Measurements from ENCODE around the gene ATP2A3.
"Not testable (repeated sequence)": the region's sequence is repeated elsewhere in the genome, so short reads cannot be mapped to it uniquely, and the experiment has no call there.

Gene ATP2A3

GRCh38 chr17:4001048-4001590, 36.9 kb upstream of the ATP2A3 start:
- no peaks in the 10 kb centered on the region for H3K9me3 Mint-ChIP-seq
- no peak overlapping the region for H3K27ac Mint-ChIP-seq
- peaks cover 6% of the 10 kb centered on the region for H3K4me1 Mint-ChIP-seq (ENCODE audit: low read depth)
- H3K4me3 Mint-ChIP-seq: no peak overlapping the region
- no peak for DNase-seq
- no peaks in the 10 kb centered on the region for H3K27me3 Mint-ChIP-seq
- peaks cover 12% of the 10 kb centered on the region for H3K36me3 Mint-ChIP-seq (ENCODE audit: low read depth)

DNA sequence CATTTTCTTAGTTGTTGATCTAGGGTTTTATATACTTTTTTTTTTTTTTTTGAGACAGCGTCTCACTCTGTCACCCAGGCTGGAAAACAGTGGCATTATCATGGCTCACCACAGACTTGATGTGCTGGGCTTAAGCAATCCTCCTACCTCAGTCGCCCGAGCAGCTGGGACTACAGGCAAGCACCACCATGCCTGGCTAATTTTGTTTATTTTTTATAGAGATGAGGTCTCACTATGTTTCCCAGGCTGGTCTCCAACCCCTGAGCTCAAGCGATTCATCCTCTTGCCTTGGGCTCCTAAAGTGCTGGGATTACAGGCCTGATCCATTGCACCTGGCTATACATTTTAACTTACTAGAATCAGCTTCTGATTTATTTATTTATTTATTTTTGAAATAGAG, 34.2 kb upstream of the ATP2A3 start:
- H3K27ac Mint-ChIP-seq: no peak overlapping the region
- H3K4me3 Mint-ChIP-seq: no peak overlapping the region
- no peaks in the 10 kb centered on the region for H3K4me1 Mint-ChIP-seq (ENCODE audit: low read depth)
- no peaks in the 10 kb centered on the region for H3K36me3 Mint-ChIP-seq (ENCODE audit: low read depth)
- peaks cover 6% of the 10 kb centered on the region for H3K9me3 Mint-ChIP-seq
- H3K27me3 Mint-ChIP-seq: peaks cover 4% of the 10 kb centered on the region
- DNase-seq: no peak

DNA sequence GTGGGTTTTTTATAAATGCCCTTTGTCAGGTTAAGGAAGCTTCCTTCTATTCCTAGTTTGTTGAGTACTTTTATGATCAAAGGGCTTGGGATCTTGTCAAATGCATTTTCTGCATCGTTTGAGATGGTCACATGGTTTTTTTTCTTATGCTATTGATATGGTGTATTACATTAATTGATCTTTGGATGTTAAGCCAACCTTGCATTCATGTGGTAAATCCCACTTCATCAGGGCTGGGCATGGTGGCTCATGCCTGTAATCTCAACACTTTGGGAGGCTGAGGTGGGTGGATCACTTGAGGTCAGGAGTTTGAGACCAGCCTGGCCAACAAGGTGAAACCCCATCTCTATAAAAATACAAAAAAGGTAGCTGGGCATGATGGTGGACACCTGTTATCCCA, 30.8 kb upstream of the ATP2A3 start:
- no peak overlapping the region for H3K4me3 Mint-ChIP-seq
- no peak for DNase-seq
- no peaks in the 10 kb centered on the region for H3K36me3 Mint-ChIP-seq (ENCODE audit: low read depth)
- H3K27ac Mint-ChIP-seq: no peak overlapping the region
- peaks cover 6% of the 10 kb centered on the region for H3K9me3 Mint-ChIP-seq
- no peaks in the 10 kb centered on the region for H3K4me1 Mint-ChIP-seq (ENCODE audit: low read depth)
- H3K27me3 Mint-ChIP-seq: peaks cover 4% of the 10 kb centered on the region

DNA sequence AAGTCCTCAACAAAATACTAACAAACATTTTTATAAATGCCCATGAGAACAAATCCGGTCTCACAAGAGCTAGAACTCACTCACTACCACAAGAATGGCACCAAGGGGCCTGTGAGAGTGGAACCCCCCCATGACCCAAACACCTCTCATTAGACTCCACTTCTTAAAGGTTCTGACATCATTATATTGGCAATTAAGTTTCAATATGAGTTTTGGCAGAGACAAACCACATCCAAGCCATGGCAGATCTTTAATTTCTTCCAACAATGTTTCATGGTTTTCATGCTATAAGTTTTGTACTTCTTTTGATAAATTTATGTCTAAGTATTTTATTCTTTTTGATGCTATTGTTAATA, 30.0 kb upstream of the ATP2A3 start:
- DNase-seq: no peak
- no peak overlapping the region for H3K27ac Mint-ChIP-seq
- no peak overlapping the region for H3K4me3 Mint-ChIP-seq
- no peaks in the 10 kb centered on the region for H3K4me1 Mint-ChIP-seq (ENCODE audit: low read depth)
- peaks cover 6% of the 10 kb centered on the region for H3K9me3 Mint-ChIP-seq
- no peaks in the 10 kb centered on the region for H3K36me3 Mint-ChIP-seq (ENCODE audit: low read depth)
- peaks cover 4% of the 10 kb centered on the region for H3K27me3 Mint-ChIP-seq

DNA sequence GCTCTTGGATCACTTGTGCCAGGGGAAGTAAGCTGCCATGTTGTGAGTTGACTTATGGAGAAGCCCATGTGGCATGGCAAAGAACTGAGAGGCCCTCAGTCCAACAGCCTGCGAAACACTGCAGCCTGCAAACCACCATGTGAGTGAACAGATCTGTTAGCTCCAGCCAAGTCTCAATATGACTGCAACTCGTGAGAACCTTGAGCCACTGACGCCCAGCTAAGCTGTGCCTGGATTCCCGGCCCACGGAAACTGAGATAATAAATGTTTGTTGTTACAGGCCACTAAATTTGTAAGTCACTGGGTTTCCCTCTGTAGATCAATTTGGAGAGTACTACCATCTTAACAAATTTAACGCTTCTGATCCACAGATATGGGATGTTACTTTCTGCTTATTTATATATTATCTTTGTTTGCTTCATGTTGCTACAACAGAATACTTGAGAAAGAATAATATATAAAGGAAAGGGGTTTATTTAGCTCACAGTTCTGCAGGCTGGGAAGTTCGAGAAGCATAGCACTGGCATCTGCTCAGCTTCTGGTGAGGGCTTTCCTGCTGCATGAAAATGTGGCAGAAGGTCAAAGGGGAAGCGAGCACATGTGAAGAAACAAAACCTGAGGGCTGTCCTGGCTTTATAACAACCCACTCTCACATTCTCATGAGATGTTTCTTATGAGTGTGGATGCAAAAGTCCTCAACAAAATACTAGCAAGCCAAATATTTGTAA, 29.4 kb upstream of the ATP2A3 start:
- DNase-seq: no peak
- no peak overlapping the region for H3K27ac Mint-ChIP-seq
- no peaks in the 10 kb centered on the region for H3K4me1 Mint-ChIP-seq (ENCODE audit: low read depth)
- H3K4me3 Mint-ChIP-seq: no peak overlapping the region
- H3K27me3 Mint-ChIP-seq: peaks cover 4% of the 10 kb centered on the region
- no peaks in the 10 kb centered on the region for H3K36me3 Mint-ChIP-seq (ENCODE audit: low read depth)
- H3K9me3 Mint-ChIP-seq: peaks cover 6% of the 10 kb centered on the region

DNA sequence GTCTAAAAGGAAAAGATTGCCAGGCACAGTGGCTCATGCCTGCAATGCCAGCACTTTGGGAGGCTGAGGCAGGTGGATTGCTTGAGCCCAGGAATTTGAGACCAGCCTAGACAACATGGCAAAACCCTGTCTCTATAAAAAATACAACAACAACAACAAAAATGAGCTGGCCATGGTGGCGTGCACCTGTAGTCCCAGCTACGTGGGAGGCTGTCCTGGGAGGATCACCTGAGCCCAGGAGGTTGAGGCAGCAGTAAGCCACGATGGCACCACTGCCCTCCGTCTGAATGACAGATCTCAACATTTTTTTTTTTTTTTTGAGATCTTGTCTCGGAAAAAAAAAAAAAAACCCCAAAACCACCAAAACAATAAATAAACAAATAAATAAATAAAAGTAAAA, 28.1 kb upstream of the ATP2A3 start:
- Mint-ChIP-seq H3K36me3 (ENCODE audit: low read depth) (no peaks in the 10 kb centered on the region), H3K27ac (no peak overlapping the region), H3K9me3 (peaks cover 6% of the 10 kb centered on the region), H3K4me3 (no peak overlapping the region), H3K27me3 (peaks cover 4% of the 10 kb centered on the region), H3K4me1 (ENCODE audit: low read depth) (no peaks in the 10 kb centered on the region)
- DNase-seq: no peak

GRCh38 chr17:3991699-3992098, 27.5 kb upstream of the ATP2A3 start:
- H3K27ac Mint-ChIP-seq: not testable (repeated sequence)

GRCh38 chr17:3990386-3991127, 26.3 kb upstream of the ATP2A3 start:
- H3K4me3 Mint-ChIP-seq: no peak overlapping the region
- no peaks in the 10 kb centered on the region for H3K4me1 Mint-ChIP-seq (ENCODE audit: low read depth)
- no peaks in the 10 kb centered on the region for H3K36me3 Mint-ChIP-seq (ENCODE audit: low read depth)
- no peak for DNase-seq
- peaks cover 4% of the 10 kb centered on the region for H3K27me3 Mint-ChIP-seq
- H3K27ac Mint-ChIP-seq: no peak overlapping the region
- peaks cover 6% of the 10 kb centered on the region for H3K9me3 Mint-ChIP-seq

More at GRCh38 chr17:3991699-3992098, 27.5 kb upstream of the ATP2A3 start:
- not testable (repeated sequence) for H3K27me3 Mint-ChIP-seq; H3K4me3 Mint-ChIP-seq; H3K9me3 Mint-ChIP-seq; H3K4me1 Mint-ChIP-seq (ENCODE audit: low read depth); DNase-seq; H3K36me3 Mint-ChIP-seq (ENCODE audit: low read depth)

DNA sequence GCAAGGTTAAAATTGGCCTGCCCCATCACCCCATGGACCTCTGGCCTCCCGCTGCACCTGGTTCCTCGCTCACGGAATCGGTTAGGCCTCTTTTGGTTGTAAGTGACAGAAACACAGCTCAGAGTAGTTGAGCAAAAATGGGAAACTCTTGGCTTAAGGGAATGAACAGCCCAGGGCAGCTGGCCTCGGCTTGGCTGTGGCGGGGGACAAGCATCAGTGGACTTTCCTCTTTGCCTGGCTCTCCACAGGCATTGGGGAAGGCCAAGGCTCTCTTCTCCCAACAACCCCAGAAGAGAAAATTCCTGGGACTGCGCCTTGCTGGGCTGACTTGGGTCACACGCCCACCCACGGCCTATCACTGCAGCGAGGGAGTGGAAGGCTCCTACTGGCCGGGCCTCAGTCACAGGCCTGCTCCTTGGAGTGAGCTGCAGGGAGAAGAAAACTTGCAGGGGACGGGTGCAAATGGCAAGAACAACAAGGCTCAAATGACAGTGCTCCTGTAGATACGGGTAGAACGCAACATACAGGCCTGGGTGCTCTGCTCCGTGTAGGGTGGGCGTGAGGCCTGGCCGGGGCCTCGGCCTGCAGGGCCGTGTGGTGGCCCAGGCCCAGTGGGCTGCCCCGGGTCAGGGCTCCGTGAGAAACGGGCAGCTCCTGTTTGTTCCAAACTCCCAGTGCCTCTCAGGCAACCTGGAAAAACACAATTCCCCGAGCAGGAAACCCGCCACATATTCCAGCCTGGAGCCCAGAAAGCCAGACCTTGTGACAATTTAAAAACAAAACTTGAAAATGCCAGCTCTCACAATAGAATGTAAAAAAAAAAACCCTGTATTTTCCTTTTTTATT, 25.0 kb upstream of the ATP2A3 start:
- Mint-ChIP-seq H3K36me3 (ENCODE audit: low read depth) (no peaks in the 10 kb centered on the region), H3K4me1 (ENCODE audit: low read depth) (no peaks in the 10 kb centered on the region), H3K27me3 (no peaks in the 10 kb centered on the region), H3K4me3 (no peak overlapping the region), H3K27ac (no peak overlapping the region), H3K9me3 (no peaks in the 10 kb centered on the region)
- DNase-seq: no peak

GRCh38 chr17:3988297-3989040, 24.2 kb upstream of the ATP2A3 start:
- Mint-ChIP-seq H3K4me3 (no peak overlapping the region), H3K4me1 (ENCODE audit: low read depth) (no peaks in the 10 kb centered on the region)

GRCh38 chr17:3986939-3987335, 22.7 kb upstream of the ATP2A3 start:
- Mint-ChIP-seq H3K36me3 (ENCODE audit: low read depth) (no peaks in the 10 kb centered on the region), H3K9me3 (no peaks in the 10 kb centered on the region), H3K27me3 (no peaks in the 10 kb centered on the region), H3K4me3 (no peak overlapping the region), H3K27ac (no peak overlapping the region), H3K4me1 (ENCODE audit: low read depth) (no peaks in the 10 kb centered on the region)
- DNase-seq: no peak

More at GRCh38 chr17:3988297-3989040, 24.2 kb upstream of the ATP2A3 start:
- H3K27me3 Mint-ChIP-seq: no peaks in the 10 kb centered on the region
- no peak for DNase-seq
- no peak overlapping the region for H3K27ac Mint-ChIP-seq
- H3K9me3 Mint-ChIP-seq: no peaks in the 10 kb centered on the region
- no peaks in the 10 kb centered on the region for H3K36me3 Mint-ChIP-seq (ENCODE audit: low read depth)

GRCh38 chr17:3986270-3986938, 22.2 kb upstream of the ATP2A3 start:
- Mint-ChIP-seq H3K4me1 (ENCODE audit: low read depth) (no peaks in the 10 kb centered on the region), H3K36me3 (ENCODE audit: low read depth) (no peaks in the 10 kb centered on the region), H3K27ac (no peak overlapping the region), H3K27me3 (no peaks in the 10 kb centered on the region), H3K4me3 (no peak overlapping the region), H3K9me3 (no peaks in the 10 kb centered on the region)
- no peak for DNase-seq

GRCh38 chr17:3985846-3986245, 21.6 kb upstream of the ATP2A3 start:
- no peak overlapping the region for H3K27ac Mint-ChIP-seq
- no peaks in the 10 kb centered on the region for H3K27me3 Mint-ChIP-seq
- H3K4me1 Mint-ChIP-seq (ENCODE audit: low read depth): no peaks in the 10 kb centered on the region
- no peak overlapping the region for H3K4me3 Mint-ChIP-seq
- no peaks in the 10 kb centered on the region for H3K36me3 Mint-ChIP-seq (ENCODE audit: low read depth)
- H3K9me3 Mint-ChIP-seq: no peaks in the 10 kb centered on the region
- no peak for DNase-seq

Measured in activated T-cell treated with anti-CD3 and anti-CD28 coated beads, Interleukin-2, amount 50 U/mL, for 24 hours (primary cell).